HepG2 (cell line): ENCODE data around the gene MTMR10. TPM values are rescaled to one million over a fixed set of nuclear protein-coding genes. Genes with fewer than 3 reads are reported as not detected.
A peak's percentile ranks its signal among the peaks of the same experiment; 100 is the strongest.

Source experiments
- CREM ChIP-seq, 2 experiments: sonication (generic) in 1 of 2; formaldehyde crosslinking in 1 of 2; IDR thresholded peaks; 2 replicates each; pipeline versions ENCODE4 v1.4.0 to v1.6.1; 2016 to 2020; ENCODE audit warnings: antibody characterized with exemption in 1 of 2, mild to moderate bottlenecking in 1 of 2, missing genetic modification reagents in 1 of 2
- GMEB2 ChIP-seq: IDR thresholded peaks from 2 replicates; pipeline ENCODE4 v1.6.1; 2016; ENCODE audit warnings: missing biosample characterization, missing genetic modification reagents, low read depth
- HOXA9 ChIP-seq: sonication (generic); formaldehyde crosslinking; IDR thresholded peaks from 2 replicates; pipeline ENCODE4 v1.8.1; 2022; ENCODE audit warnings: missing genetic modification reagents, mild to moderate bottlenecking, moderate library complexity, borderline replicate concordance
- MXD3 ChIP-seq: IDR thresholded peaks from 2 replicates; pipeline ENCODE4 v1.6.1; 2016; ENCODE audit warnings: mild to moderate bottlenecking, missing biosample characterization, missing genetic modification reagents
- ONECUT2 ChIP-seq: sonication (generic); formaldehyde crosslinking; IDR thresholded peaks from 2 replicates; pipeline ENCODE4 v1.4.0; 2020; ENCODE audit warnings: missing genetic modification reagents
- POLR2AphosphoS5 ChIP-seq: IDR thresholded peaks from 2 replicates; pipeline ENCODE4 v1.6.1; 2012; ENCODE audit warnings: low read depth, low read length
- PRDM10 ChIP-seq: sonication (generic); formaldehyde crosslinking; IDR thresholded peaks from 2 replicates; pipeline ENCODE4 v1.4.0; 2020; ENCODE audit warnings: low read depth, missing genetic modification reagents
- ZNF512B ChIP-seq: sonication (generic); formaldehyde crosslinking; IDR thresholded peaks from 2 replicates; pipeline ENCODE4 v1.5.1; 2020; ENCODE audit warnings: missing genetic modification reagents, mild to moderate bottlenecking, borderline replicate concordance
- ZNF670 ChIP-seq: sonication (generic); formaldehyde crosslinking; IDR thresholded peaks from 2 replicates; pipeline ENCODE4 v1.8.0; 2022; ENCODE audit warnings: mild to moderate bottlenecking, missing genetic modification reagents, borderline replicate concordance
- polyA plus RNA-seq, 8 experiments: library from polyadenylated mRNA; depleted of rRNA in 3 of 8; stranded (reverse) in 7 of 8; unstranded in 1 of 8; fragments of >200 nt; fragmentation: Illumina TruSeq in 4 of 8; extraction: Trizol in 4 of 8; gene quantifications; 2 replicates each; pipeline versions ENCODE4 v1.2.1 to v1.2.3, GENCODE V29; 2011 to 2016; ENCODE audit warnings: low read depth in 4 of 8, missing spikeins in 1 of 8, mixed read lengths in 1 of 8; ENCODE audit not compliant: insufficient read depth in 1 of 8
- total RNA-seq, 5 experiments: library from RNA; depleted of rRNA; stranded (reverse); fragments of >200 nt; fragmentation: Illumina TruSeq; extraction: Trizol; gene quantifications; 2 replicates each; pipeline ENCODE4 v1.2.3, GENCODE V29; 2016; ENCODE audit warnings: low read depth in 1 of 5
- TF ChIP-seq, protein P1 (sequence below): sonication (generic); formaldehyde crosslinking; IDR thresholded peaks from 2 replicates; pipeline ENCODE4 v1.4.0; 2020; ENCODE audit warnings: missing genetic modification reagents, mild to moderate bottlenecking, borderline replicate concordance
- TF ChIP-seq, protein P2 (sequence below): IDR thresholded peaks from 2 replicates; pipeline ENCODE4 v1.6.1; 2016; ENCODE audit warnings: control low read depth
- TF ChIP-seq, protein P3 (sequence below): sonication (generic); formaldehyde crosslinking; IDR thresholded peaks from 2 replicates; pipeline ENCODE4 v1.8.0; 2022; ENCODE audit warnings: mild to moderate bottlenecking, missing genetic modification reagents, moderate library complexity

The MTMR10 gene
- total and polyA plus RNA-seq, 2 of the 13 experiments (the other 11 are each of a cell fraction or from before 2014, with no cell fraction given), result 10.2 to 17.4 TPM

- TF ChIP-seq CREM (IDR thresholded peaks at IDR 0.05), result no peak
- no peak for TF ChIP-seq CREM (CRISPR knock-in tag; IDR thresholded peaks at IDR 0.05)
- peak; percentile 63 for TF ChIP-seq GMEB2 (CRISPR knock-in tag)
- TF ChIP-seq, protein P1, sequence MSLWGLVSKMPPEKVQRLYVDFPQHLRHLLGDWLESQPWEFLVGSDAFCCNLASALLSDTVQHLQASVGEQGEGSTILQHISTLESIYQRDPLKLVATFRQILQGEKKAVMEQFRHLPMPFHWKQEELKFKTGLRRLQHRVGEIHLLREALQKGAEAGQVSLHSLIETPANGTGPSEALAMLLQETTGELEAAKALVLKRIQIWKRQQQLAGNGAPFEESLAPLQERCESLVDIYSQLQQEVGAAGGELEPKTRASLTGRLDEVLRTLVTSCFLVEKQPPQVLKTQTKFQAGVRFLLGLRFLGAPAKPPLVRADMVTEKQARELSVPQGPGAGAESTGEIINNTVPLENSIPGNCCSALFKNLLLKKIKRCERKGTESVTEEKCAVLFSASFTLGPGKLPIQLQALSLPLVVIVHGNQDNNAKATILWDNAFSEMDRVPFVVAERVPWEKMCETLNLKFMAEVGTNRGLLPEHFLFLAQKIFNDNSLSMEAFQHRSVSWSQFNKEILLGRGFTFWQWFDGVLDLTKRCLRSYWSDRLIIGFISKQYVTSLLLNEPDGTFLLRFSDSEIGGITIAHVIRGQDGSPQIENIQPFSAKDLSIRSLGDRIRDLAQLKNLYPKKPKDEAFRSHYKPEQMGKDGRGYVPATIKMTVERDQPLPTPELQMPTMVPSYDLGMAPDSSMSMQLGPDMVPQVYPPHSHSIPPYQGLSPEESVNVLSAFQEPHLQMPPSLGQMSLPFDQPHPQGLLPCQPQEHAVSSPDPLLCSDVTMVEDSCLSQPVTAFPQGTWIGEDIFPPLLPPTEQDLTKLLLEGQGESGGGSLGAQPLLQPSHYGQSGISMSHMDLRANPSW (CRISPR knock-in tag), result no peak
- TF ChIP-seq, protein P2, sequence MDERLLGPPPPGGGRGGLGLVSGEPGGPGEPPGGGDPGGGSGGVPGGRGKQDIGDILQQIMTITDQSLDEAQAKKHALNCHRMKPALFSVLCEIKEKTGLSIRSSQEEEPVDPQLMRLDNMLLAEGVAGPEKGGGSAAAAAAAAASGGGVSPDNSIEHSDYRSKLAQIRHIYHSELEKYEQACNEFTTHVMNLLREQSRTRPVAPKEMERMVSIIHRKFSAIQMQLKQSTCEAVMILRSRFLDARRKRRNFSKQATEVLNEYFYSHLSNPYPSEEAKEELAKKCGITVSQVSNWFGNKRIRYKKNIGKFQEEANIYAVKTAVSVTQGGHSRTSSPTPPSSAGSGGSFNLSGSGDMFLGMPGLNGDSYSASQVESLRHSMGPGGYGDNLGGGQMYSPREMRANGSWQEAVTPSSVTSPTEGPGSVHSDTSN (CRISPR knock-in tag), result no peak
- TF ChIP-seq ZNF512B (CRISPR knock-in tag), result 0 out of 2 replicates have a peak, but pooled peaks have one; percentile 80
- TF ChIP-seq MXD3 (CRISPR knock-in tag), result peak; percentile 91
- TF ChIP-seq HOXA9 (CRISPR knock-in tag), result no peak; the same call in 1 of the 2 replicates
- peak; percentile 53; the same call in 1 of the 2 replicates for TF ChIP-seq ONECUT2 (CRISPR knock-in tag)
- TF ChIP-seq, protein P3, sequence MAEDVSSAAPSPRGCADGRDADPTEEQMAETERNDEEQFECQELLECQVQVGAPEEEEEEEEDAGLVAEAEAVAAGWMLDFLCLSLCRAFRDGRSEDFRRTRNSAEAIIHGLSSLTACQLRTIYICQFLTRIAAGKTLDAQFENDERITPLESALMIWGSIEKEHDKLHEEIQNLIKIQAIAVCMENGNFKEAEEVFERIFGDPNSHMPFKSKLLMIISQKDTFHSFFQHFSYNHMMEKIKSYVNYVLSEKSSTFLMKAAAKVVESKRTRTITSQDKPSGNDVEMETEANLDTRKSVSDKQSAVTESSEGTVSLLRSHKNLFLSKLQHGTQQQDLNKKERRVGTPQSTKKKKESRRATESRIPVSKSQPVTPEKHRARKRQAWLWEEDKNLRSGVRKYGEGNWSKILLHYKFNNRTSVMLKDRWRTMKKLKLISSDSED (CRISPR knock-in tag), result no peak
- TF ChIP-seq POLR2AphosphoS5, result peak; percentile 78
- 0 out of 2 replicates have a peak, but pooled peaks have one; percentile 12 for TF ChIP-seq ZNF670 (CRISPR knock-in tag)
- TF ChIP-seq PRDM10 (CRISPR knock-in tag), result peak; percentile 79; the same call in 1 of the 2 replicates
Observed at GRCh38 chr15:30903497-30904187, 87.8 kb downstream of the MTMR10 start, which contains the start of gene FAN1 (continued).
